GM18498 (cell line): ENCODE data around the gene PAX2.
"Not testable (repeated sequence)": the region's sequence is repeated elsewhere in the genome, so short reads cannot be mapped to it uniquely, and the experiment has no call there.

ENCODE experiments used
- ATAC-seq: cut with Tn5 transposase; IDR thresholded peaks from one replicate; pipeline ENCODE4 v1.9.1; 2021; ENCODE audit warnings: mild to moderate bottlenecking, moderate library complexity; ENCODE audit not compliant: unreplicated experiment

PAX2 gene

GRCh38 chr10:100744987-100745881 is at the start of gene PAX2:
Gene PAX2 (plus strand): TSS chr10:100745582. CDS start chr10:100746261, 679 bp downstream.
- ATAC-seq, result no peak

DNA sequence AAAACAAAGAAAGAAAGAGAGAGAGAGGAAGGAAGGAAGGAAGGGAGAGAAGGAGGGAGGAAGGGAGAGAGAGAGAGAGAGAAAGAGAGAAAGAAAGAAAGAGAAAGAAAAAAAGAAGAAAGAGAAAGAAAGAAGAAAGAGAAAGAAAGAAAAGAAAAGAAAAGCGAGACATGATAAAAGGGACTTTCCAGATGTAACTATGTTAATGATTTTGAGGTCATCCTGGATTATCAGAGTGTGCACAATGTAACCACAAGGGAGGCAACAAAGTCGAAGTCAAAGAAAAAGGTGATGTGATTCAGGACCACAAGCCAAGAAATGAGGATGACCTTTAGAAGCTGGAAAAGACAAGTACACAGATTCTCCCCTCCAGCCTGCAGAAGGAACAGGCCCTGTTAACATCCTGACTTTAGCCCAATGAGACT is 48.9 kb upstream of the PAX2 start:
- ATAC-seq, result no peak

GRCh38 chr10:100697070-100697469 is 48.3 kb upstream of the PAX2 start:
- no peak for ATAC-seq

- no peak for ATAC-seq
Measured at GRCh38 chr10:100697631-100698030, 47.8 kb upstream of the PAX2 start.

- ATAC-seq, result not testable (repeated sequence)
Measured at GRCh38 chr10:100701704-100702103, 43.7 kb upstream of the PAX2 start.

GRCh38 chr10:100705139-100705538 is 40.2 kb upstream of the PAX2 start:
- no peak for ATAC-seq

GRCh38 chr10:100707261-100707848 is 38.0 kb upstream of the PAX2 start:
- ATAC-seq, result no peak

GRCh38 chr10:100709146-100710082 is 36.0 kb upstream of the PAX2 start:
- no peak for ATAC-seq

DNA sequence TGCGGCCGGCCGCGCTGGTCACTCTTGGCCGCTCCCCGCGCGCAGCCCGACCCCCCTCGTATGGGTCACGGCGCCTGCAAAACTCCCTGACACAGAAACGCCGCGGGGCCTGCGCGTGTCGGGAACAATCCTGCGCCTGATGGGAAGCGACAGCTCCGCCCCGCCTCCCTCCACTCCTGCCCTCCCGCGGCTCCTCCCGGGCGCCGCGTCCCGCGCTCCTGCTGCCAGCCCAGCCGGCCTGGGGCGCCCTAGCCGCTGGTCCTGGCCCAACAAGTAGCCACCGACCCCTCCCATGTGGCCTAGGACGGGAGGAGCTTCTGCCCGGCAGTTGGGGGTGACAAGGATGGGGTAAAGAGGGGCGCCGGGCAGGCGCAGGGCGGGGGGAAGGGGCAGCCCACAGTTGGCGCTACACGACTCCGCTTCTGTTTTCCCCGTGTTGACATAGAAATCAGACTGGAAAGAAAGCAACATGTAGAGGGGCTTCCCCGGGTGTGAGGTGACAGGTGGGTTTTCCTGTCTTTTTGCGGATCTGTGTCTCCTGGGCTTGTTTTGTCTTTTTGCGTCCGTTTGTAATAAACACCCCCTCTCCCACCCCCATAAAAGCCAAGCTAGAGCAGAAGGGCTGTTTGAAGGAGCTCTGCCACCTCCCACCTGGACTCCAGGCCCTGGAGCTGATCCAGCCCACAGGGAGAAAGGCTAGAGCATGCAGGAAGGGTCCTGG is 35.1 kb upstream of the PAX2 start:
- no peak for ATAC-seq

- ATAC-seq, result no peak
Measured at GRCh38 chr10:100713049-100713858, 32.1 kb upstream of the PAX2 start.

- ATAC-seq, result no peak
Measured at GRCh38 chr10:100713859-100714565, 31.4 kb upstream of the PAX2 start.

DNA sequence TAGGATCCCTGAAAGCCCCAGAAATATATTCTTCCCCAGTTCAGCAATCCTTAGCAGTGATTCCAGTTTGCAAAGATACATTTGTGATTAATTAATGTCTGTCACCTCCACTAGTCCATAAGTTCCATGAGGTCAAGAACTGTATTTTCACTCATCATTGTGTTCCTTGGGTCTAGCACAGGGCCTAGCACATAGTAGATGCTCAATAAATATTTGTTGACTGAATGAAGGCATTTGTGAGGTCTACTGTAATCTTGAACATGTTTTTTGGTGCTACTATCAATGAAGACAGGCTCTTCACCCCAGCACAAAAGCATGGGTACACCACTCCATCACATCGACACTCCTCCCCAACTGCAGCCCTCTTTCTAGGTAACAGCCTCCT is 30.8 kb upstream of the PAX2 start:
- ATAC-seq, result no peak

GRCh38 chr10:100715101-100715444 is 30.3 kb upstream of the PAX2 start:
- no peak for ATAC-seq

DNA sequence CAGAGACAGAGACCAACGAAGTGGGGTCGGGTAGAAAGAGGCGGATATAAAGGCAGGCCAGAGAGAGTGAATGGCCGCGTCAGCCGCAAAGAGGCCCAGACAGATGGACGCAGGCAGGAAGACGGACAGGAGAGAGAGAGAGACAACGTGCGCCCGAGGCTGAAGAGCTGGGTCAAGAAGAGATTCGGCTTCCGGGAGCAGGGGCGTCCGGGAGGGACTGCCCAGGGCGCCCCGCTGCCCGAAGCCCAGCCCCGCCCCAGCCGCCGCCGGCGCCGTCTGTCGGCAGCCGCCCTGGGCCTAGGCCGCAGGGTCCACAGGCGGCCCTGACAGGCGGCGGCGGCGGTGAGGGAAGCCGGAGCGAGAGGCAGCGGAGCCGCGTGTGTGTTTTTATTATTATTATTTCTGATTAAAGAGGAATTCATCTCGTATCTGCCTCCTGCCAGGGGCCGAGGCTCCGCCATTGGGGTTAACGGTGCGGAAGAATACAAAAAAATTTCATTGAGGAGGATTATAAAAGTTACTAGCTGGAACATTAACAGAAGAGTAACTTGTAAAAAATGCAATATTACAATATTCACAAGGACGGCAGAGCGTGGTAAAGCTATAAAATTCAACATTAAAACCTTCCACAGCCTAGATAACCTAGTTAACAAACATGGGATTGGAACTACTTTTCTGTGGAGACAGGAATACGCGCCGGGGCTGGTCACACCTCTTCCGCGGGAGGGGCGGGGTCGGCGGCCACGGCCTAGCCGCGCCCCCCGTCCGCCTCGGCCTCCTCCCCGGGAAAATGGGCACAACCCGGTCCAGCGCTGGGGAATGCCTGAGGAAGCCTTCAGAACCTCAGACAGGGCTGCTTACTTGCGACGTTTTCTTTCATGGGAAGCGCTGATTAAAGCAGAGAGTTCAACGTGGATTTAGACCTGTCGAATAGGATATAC is 29.7 kb upstream of the PAX2 start:
- ATAC-seq, result no peak

DNA sequence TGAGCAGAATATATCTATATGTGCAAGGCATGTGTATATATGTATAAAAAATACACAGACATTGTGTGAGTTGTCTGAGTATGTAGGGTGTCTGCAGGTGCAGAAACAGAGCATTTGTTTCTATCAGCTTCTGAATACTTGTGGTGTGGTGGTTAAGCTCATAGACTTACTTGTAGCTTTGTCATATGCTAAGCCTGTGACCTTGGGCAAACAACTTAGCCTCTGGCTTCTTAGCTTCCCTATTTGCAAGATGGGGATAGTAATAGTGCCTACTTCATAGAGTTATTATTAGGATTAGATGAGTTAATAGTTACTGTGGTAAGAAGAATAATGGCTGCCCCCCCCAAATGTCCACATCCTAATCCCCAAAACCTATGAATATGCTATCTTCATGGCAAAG is 28.2 kb upstream of the PAX2 start:
- ATAC-seq, result no peak

DNA sequence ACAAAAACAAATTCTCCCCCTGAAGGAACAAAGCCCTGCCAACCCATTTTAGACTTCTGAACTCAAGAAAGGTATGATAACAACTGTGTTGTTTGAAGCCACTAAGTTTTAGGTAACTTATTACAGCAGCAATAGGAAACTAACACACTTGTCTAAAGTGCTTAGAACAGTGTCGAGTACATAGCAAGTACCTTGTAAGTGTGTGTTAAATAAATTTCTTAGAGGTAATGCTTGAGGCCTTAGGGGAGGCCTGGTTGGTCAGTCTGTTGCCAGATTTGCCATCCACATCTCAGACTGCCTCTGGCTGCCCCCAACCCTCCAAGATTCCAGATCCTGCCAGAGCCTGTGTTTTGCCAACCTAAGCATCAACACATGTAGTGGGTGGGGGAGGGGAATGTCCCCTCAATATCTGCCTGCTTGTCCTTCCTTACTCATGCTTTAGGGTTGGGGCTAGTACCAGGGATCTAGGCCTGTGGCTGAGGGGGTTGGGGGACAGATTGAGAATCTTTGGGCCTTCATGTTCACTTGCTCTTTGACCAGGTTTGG is 27.1 kb upstream of the PAX2 start:
- ATAC-seq, result no peak

GRCh38 chr10:100723180-100723579 is 22.2 kb upstream of the PAX2 start:
- no peak for ATAC-seq
